H9 (cell line): Measurements from ENCODE around the gene MCM8. TPM values are rescaled to one million over a fixed set of nuclear protein-coding genes. Genes with fewer than 3 reads are reported as not detected.

Experiments
- DNase-seq: peaks from one replicate; pipeline ENCODE4 v3.0.0-alpha.2; 2017
- H2AFZ ChIP-seq: one replicate; pipeline ENCODE4 v1.6.1; 2013; ENCODE audit warnings: mild to moderate bottlenecking, low read length, control low read depth, moderate library complexity
- H2AK5ac ChIP-seq: 2 replicates; pipeline ENCODE4 v1.6.1; 2013; ENCODE audit warnings: low read length, control low read depth, mixed read lengths; ENCODE audit not compliant: insufficient read length
- H2BK120ac ChIP-seq: one replicate; pipeline ENCODE4 v1.6.1; 2013; ENCODE audit warnings: low read depth, mild to moderate bottlenecking, low read length, control low read depth, inconsistent platforms; ENCODE audit not compliant: poor library complexity, severe bottlenecking
- H2BK12ac ChIP-seq: 2 replicates; pipeline ENCODE4 v1.6.1; 2013; ENCODE audit warnings: low read length, control low read depth, mixed read lengths, low read depth; ENCODE audit not compliant: insufficient read length
- H2BK15ac ChIP-seq: 2 replicates; pipeline ENCODE4 v1.6.1; 2013; ENCODE audit warnings: low read depth, low read length, control low read depth
- H2BK20ac ChIP-seq: one replicate; pipeline ENCODE4 v1.6.1; 2013; ENCODE audit warnings: low read depth, mild to moderate bottlenecking, low read length, control low read depth, inconsistent platforms; ENCODE audit not compliant: poor library complexity, severe bottlenecking
- H2BK5ac ChIP-seq: 2 replicates; pipeline ENCODE4 v1.6.1; 2013; ENCODE audit warnings: low read length, control low read depth, mixed read lengths; ENCODE audit not compliant: insufficient read length
- H3K14ac ChIP-seq: 2 replicates; pipeline ENCODE4 v1.6.1; 2013; ENCODE audit warnings: low read length, control low read depth; ENCODE audit not compliant: insufficient read depth
- H3K18ac ChIP-seq: 2 replicates; pipeline ENCODE4 v1.6.1; 2013; ENCODE audit warnings: low read depth, mild to moderate bottlenecking, mixed read lengths, low read length, control low read depth; ENCODE audit not compliant: insufficient read length
- H3K23ac ChIP-seq: 2 replicates; pipeline ENCODE4 v1.6.1; 2013; ENCODE audit warnings: low read length, control low read depth, mixed read lengths, low read depth; ENCODE audit not compliant: insufficient read length
- H3K23me2 ChIP-seq: 2 replicates; pipeline ENCODE4 v1.6.1; 2013; ENCODE audit warnings: low read depth, mild to moderate bottlenecking, mixed read lengths, low read length, control low read depth; ENCODE audit not compliant: insufficient read length, poor library complexity, severe bottlenecking
- H3K27ac ChIP-seq: 2 replicates; pipeline ENCODE4 v1.5.1; 2013; ENCODE audit warnings: low read length, control low read depth, mixed read lengths, low read depth; ENCODE audit not compliant: insufficient read length
- H3K27me3 ChIP-seq: 2 replicates; pipeline ENCODE4 v1.6.1; 2013; ENCODE audit warnings: low read length, control low read depth, inconsistent platforms; ENCODE audit not compliant: insufficient read depth
- H3K4ac ChIP-seq: 2 replicates; pipeline ENCODE4 v1.6.1; 2013; ENCODE audit warnings: low read depth, mild to moderate bottlenecking, control low read depth, inconsistent platforms, low read length, moderate library complexity
- H3K4me1 ChIP-seq: 2 replicates; pipeline ENCODE4 v1.6.1; 2013; ENCODE audit warnings: low read length, control low read depth, inconsistent platforms; ENCODE audit not compliant: insufficient read depth
- H3K4me2 ChIP-seq: 2 replicates; pipeline ENCODE4 v1.6.1; 2013; ENCODE audit warnings: low read length, control low read depth, mixed read lengths; ENCODE audit not compliant: insufficient read length, insufficient read depth
- H3K56ac ChIP-seq: 2 replicates; pipeline ENCODE4 v1.6.1; 2013; ENCODE audit warnings: low read depth, mild to moderate bottlenecking, mixed read lengths, low read length, control low read depth; ENCODE audit not compliant: insufficient read length
- H3K79me1 ChIP-seq: 2 replicates; pipeline ENCODE4 v1.6.1; 2013; ENCODE audit warnings: low read depth, mild to moderate bottlenecking, moderate library complexity, low read length, control low read depth, inconsistent platforms; ENCODE audit not compliant: insufficient read depth, poor library complexity, severe bottlenecking
- H3K79me2 ChIP-seq: 2 replicates; pipeline ENCODE4 v1.6.1; 2013; ENCODE audit warnings: low read length, control low read depth, inconsistent platforms; ENCODE audit not compliant: insufficient read depth
- H3K9ac ChIP-seq: 2 replicates; pipeline ENCODE4 v1.6.1; 2013; ENCODE audit warnings: low read length, control low read depth, mixed read lengths; ENCODE audit not compliant: insufficient read length; ENCODE audit errors: extremely low read depth
- H3K9me3 ChIP-seq: one replicate; pipeline ENCODE4 v1.6.1; 2013; ENCODE audit warnings: low read depth, low read length, inconsistent platforms; ENCODE audit not compliant: control insufficient read depth
- H3T11ph ChIP-seq: one replicate; pipeline ENCODE4 v1.6.1; 2013; ENCODE audit warnings: mild to moderate bottlenecking, low read length, control low read depth, inconsistent platforms
- H4K20me1 ChIP-seq: one replicate; pipeline ENCODE4 v1.6.1; 2013; ENCODE audit not compliant: control insufficient read depth, insufficient read length, insufficient read depth
- H4K5ac ChIP-seq: 2 replicates; pipeline ENCODE4 v1.6.1; 2013; ENCODE audit warnings: low read depth, mild to moderate bottlenecking, mixed read lengths, low read length, control low read depth; ENCODE audit not compliant: insufficient read length
- H4K8ac ChIP-seq: replicated peaks from 2 replicates; pipeline ENCODE4 v1.6.1; 2013; ENCODE audit warnings: low read length, control low read depth, mixed read lengths, low read depth; ENCODE audit not compliant: insufficient read length
- H4K91ac ChIP-seq: 2 replicates; pipeline ENCODE4 v1.6.1; 2013; ENCODE audit warnings: low read depth, mild to moderate bottlenecking, moderate library complexity, mixed read lengths, low read length, control low read depth; ENCODE audit not compliant: insufficient read length
- H3K27ac Mint-ChIP-seq, 3 experiments: 2 replicates in 2 of 3; 3 replicates in 1 of 3; pipeline ENCODE4 v1.8.0; 2020 to 2021; ENCODE audit warnings: mixed read lengths in 3 of 3, mild to moderate bottlenecking in 1 of 3, moderate library complexity in 1 of 3
- H3K27me3 Mint-ChIP-seq: 2 replicates; pipeline ENCODE4 v1.8.0; 2021; ENCODE audit warnings: low read depth, mild to moderate bottlenecking, moderate library complexity, mixed read lengths
- H3K36me3 Mint-ChIP-seq, 3 experiments: 2 replicates in 2 of 3; 3 replicates in 1 of 3; pipeline ENCODE4 v1.8.0; 2020 to 2021; ENCODE audit warnings: low read depth in 3 of 3, mixed read lengths in 3 of 3; ENCODE audit not compliant: insufficient read depth in 1 of 3
- H3K4me1 Mint-ChIP-seq, 2 experiments: 2 replicates each; pipeline ENCODE4 v1.8.0; 2020; ENCODE audit warnings: mixed read lengths in 2 of 2
- H3K4me3 Mint-ChIP-seq, 2 experiments: 2 replicates in 1 of 2; 3 replicates in 1 of 2; pipeline ENCODE4 v1.8.0; 2020 to 2021; ENCODE audit warnings: mild to moderate bottlenecking in 2 of 2, mixed read lengths in 2 of 2, moderate library complexity in 1 of 2
- H3K9me3 Mint-ChIP-seq, 2 experiments: 2 replicates in 1 of 2; 3 replicates in 1 of 2; pipeline ENCODE4 v1.8.0; 2020; ENCODE audit warnings: mild to moderate bottlenecking in 2 of 2, mixed read lengths in 2 of 2, moderate library complexity in 1 of 2
- WGBS: extraction: QIAGEN DNeasy Blood & Tissue Kit; methylation state at CpG from one replicate; pipeline ENCODE4 v1.1.7; 2013; ENCODE audit warnings: missing lambda C conversion rate, low lambda C conversion rate, mixed read lengths; ENCODE audit not compliant: insufficient read length; ENCODE audit errors: extremely low coverage; 5-methylcytosine and 5-hydroxymethylcytosine counted together
- total RNA-seq: library from RNA; stranded (reverse); gene quantifications from 2 replicates; pipeline ENCODE4 v1.2.1, GENCODE V29; 2021
- TF ChIP-seq, protein P1 (sequence below): fragments of 200-600 bp; sonication (generic); conservative IDR thresholded peaks from 3 replicates; pipeline ENCODE4 v1.8.0; 2021; ENCODE audit warnings: antibody characterized with exemption, mild to moderate bottlenecking

Gene MCM8
- total RNA-seq, 1 experiment from 2014 or later = 32.2 TPM

DNA sequence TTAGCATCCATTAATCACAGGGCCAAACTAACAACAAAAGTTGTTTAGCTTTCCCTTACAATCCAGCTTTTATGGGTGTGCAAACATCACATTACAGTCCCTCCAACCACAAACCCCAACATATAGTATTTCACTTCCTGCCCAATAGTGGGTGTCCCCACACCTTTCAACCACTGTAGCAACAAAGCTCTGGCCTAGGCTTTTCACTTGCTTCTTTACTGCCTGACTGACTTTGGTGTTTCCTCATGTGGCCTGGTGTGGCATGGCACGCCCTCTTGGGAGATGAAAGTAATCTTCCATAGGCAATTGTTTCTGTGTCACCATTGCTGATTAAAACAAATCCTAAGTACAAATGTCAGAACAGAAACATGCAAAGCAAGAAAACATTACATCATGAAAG lies 46.3 kb downstream of the MCM8 start:
- Histone ChIP-seq H4K91ac (no peak overlapping the region), H3K79me1 (no peaks in the 10 kb centered on the region), H3K4me2 (no peak overlapping the region), H3K27me3 (no peaks in the 10 kb centered on the region), H3K14ac (no peak overlapping the region), H2BK5ac (no peak overlapping the region), H3K18ac (no peak overlapping the region), H3K23me2 (no peaks in the 10 kb centered on the region), H3K4me1 (no peaks in the 10 kb centered on the region), H3K79me2 (no peaks in the 10 kb centered on the region), H4K20me1 (no peaks in the 10 kb centered on the region), H2BK15ac (no peak overlapping the region), H2AK5ac (no peak overlapping the region), H3T11ph (no peak overlapping the region), H2BK20ac (no peak overlapping the region), H3K27ac (no peak overlapping the region), H3K4ac (no peak overlapping the region), H4K5ac (no peak overlapping the region), H3K56ac (no peak overlapping the region), H2BK12ac (no peak overlapping the region), H2BK120ac (no peak overlapping the region), H3K9ac (no peak overlapping the region), H3K9me3 (no peaks in the 10 kb centered on the region), H2AFZ (no peak overlapping the region), H4K8ac (no peak overlapping the region), H3K23ac (no peak overlapping the region)
- no peak for DNase-seq
- no peak overlapping the region for H3K4me3 Mint-ChIP-seq
- no peaks in the 10 kb centered on the region for H3K9me3 Mint-ChIP-seq
- peak overlapping the region in 1 of 3 experiments; percentile 25; a peak in 1 of 7 replicates for H3K27ac Mint-ChIP-seq
- H3K4me1 Mint-ChIP-seq = peaks cover 0 to 4% of the 10 kb centered on the region in 2 experiments; a peak in 1 of 4 replicates
- peaks cover 5 to 32% (median 19%) of the 10 kb centered on the region in 3 experiments; a peak in 6 of 7 replicates for H3K36me3 Mint-ChIP-seq
- TF ChIP-seq, protein P1, sequence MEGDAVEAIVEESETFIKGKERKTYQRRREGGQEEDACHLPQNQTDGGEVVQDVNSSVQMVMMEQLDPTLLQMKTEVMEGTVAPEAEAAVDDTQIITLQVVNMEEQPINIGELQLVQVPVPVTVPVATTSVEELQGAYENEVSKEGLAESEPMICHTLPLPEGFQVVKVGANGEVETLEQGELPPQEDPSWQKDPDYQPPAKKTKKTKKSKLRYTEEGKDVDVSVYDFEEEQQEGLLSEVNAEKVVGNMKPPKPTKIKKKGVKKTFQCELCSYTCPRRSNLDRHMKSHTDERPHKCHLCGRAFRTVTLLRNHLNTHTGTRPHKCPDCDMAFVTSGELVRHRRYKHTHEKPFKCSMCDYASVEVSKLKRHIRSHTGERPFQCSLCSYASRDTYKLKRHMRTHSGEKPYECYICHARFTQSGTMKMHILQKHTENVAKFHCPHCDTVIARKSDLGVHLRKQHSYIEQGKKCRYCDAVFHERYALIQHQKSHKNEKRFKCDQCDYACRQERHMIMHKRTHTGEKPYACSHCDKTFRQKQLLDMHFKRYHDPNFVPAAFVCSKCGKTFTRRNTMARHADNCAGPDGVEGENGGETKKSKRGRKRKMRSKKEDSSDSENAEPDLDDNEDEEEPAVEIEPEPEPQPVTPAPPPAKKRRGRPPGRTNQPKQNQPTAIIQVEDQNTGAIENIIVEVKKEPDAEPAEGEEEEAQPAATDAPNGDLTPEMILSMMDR = peak; percentile 16; the same call in 2 of the 3 replicates
- WGBS = no CpG with 5 or more reads among the region's 1 CpG
- no peaks in the 10 kb centered on the region for H3K27me3 Mint-ChIP-seq
